OCI-LY1 (cell line): ENCODE data around the gene STARD5.

Experiments used
- H2AFZ ChIP-seq: fragments of 200-600 bp; sonication (generic), shearing (Covaris generic); 2 replicates; pipeline ENCODE4 v1.6.0; 2014; ENCODE audit warnings: antibody characterized with exemption, mild to moderate bottlenecking, low read length
- H3F3A ChIP-seq: fragments of 200-600 bp; sonication (generic), shearing (Covaris generic); 2 replicates; pipeline ENCODE4 v1.6.0; 2014; ENCODE audit warnings: mild to moderate bottlenecking, antibody characterized with exemption, low read length, moderate library complexity; ENCODE audit not compliant: insufficient read depth
- H3K27ac ChIP-seq: fragments of 200-600 bp; sonication (generic); 2 replicates; pipeline ENCODE4 v1.5.1; 2014; ENCODE audit warnings: low read length, mixed run types, mild to moderate bottlenecking, low read depth; ENCODE audit not compliant: poor library complexity, severe bottlenecking
- H3K27me3 ChIP-seq: fragments of 200-600 bp; sonication (generic); 2 replicates; pipeline ENCODE4 v1.6.0; 2014; ENCODE audit warnings: antibody characterized with exemption, mild to moderate bottlenecking, low read length, moderate library complexity; ENCODE audit not compliant: insufficient read depth
- H3K36me3 ChIP-seq: fragments of 200-600 bp; sonication (generic); 2 replicates; pipeline ENCODE4 v1.6.1; 2014; ENCODE audit warnings: mild to moderate bottlenecking, antibody characterized with exemption, low read length, moderate library complexity, mixed read lengths; ENCODE audit not compliant: insufficient read depth
- H3K4me1 ChIP-seq: fragments of 200-600 bp; sonication (generic); 2 replicates; pipeline ENCODE4 v1.5.1; 2014; ENCODE audit warnings: mild to moderate bottlenecking, low read length, moderate library complexity; ENCODE audit not compliant: insufficient read depth, severe bottlenecking
- H3K4me2 ChIP-seq: fragments of 200-600 bp; sonication (generic), shearing (Covaris generic); 2 replicates; pipeline ENCODE4 v1.6.1; 2014; ENCODE audit warnings: low read length
- H3K4me3 ChIP-seq: fragments of 200-600 bp; sonication (generic); 2 replicates; pipeline ENCODE4 v1.5.1; 2014; ENCODE audit warnings: low read length, low read depth, mild to moderate bottlenecking, mixed read lengths; ENCODE audit not compliant: poor library complexity, severe bottlenecking
- H3K79me2 ChIP-seq: fragments of 200-600 bp; shearing (Covaris generic); 2 replicates; pipeline ENCODE4 v1.6.1; 2016; ENCODE audit warnings: mixed run types, low read length, mixed read lengths; ENCODE audit not compliant: insufficient read depth
- H3K9ac ChIP-seq: fragments of 200-600 bp; sonication (generic), shearing (Covaris generic); 2 replicates; pipeline ENCODE4 v1.6.1; 2014; ENCODE audit warnings: mild to moderate bottlenecking, low read length, mixed read lengths
- H3K9me2 ChIP-seq: fragments of 200-600 bp; sonication (generic), shearing (Covaris generic); 2 replicates; pipeline ENCODE4 v1.6.1; 2014; ENCODE audit warnings: low read depth, mild to moderate bottlenecking, low read length, mixed read lengths
- H3K9me3 ChIP-seq: fragments of 200-600 bp; shearing (Covaris generic); 2 replicates; pipeline ENCODE4 v1.6.1; 2014; ENCODE audit warnings: low read length, mixed read lengths
- H4K20me1 ChIP-seq: fragments of 200-600 bp; sonication (generic), shearing (Covaris generic); 2 replicates; pipeline ENCODE4 v1.6.0; 2016; ENCODE audit warnings: mild to moderate bottlenecking, low read length; ENCODE audit not compliant: insufficient read depth
- EZH2 ChIP-seq: fragments of 200-600 bp; sonication (generic), shearing (Covaris generic); IDR thresholded peaks from 2 replicates; pipeline ENCODE4 v1.8.0; 2017; ENCODE audit warnings: borderline replicate concordance, mixed run types, mild to moderate bottlenecking, antibody characterized with exemption, low read length, moderate library complexity, mixed read lengths
- TF ChIP-seq, protein P1 (sequence below): fragments of 200-600 bp; sonication (generic), shearing (Covaris generic); IDR thresholded peaks from 2 replicates; pipeline ENCODE4 v1.5.1; 2017; ENCODE audit warnings: mild to moderate bottlenecking, antibody characterized with exemption, low read length, moderate library complexity, mixed read lengths

Gene STARD5

DNA sequence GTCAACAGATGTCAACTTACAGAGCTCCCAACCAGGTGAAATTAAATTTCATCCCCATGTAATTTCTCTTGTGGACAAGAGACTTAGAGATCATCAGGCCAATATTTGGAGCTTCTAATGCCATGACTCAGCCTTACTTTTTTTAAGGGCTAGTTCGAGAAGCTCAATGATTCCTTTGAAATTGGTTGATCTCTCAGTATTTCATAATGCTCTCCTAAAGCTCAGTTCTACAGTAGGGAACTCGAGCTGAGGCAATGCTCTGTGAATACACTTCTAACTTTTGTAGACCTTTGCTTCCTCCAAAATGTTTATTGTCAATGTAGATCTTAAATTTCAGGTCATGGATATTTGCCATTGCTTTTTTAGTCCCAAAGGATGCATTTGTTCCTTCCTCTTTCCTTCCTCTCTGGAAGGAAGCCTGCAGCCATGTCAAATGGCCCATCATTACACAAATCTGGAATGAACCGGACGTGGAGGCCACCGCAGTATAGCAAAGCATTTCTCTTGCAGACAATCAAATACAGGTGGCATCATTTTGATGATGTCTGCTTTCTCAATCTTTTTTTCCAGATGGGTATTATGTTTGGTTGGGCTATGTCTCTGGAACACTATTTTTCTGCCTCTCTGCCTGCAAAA is 28.3 kb downstream of the STARD5 start:
- Histone ChIP-seq H3K36me3 (peaks cover 16% of the 10 kb centered on the region; the same call in 1 of the 2 replicates), H2AFZ (no peak overlapping the region), H3K27me3 (no peaks in the 10 kb centered on the region), H3K79me2 (peaks cover 15% of the 10 kb centered on the region), H3K9me3 (no peaks in the 10 kb centered on the region), H4K20me1 (no peaks in the 10 kb centered on the region), H3F3A (no peaks in the 10 kb centered on the region), H3K9ac (peak overlapping the region; percentile 77), H3K4me1 (peaks cover 95% of the 10 kb centered on the region), H3K27ac (peak overlapping the region; percentile 96), H3K4me2 (peak overlapping the region; percentile 89), H3K4me3 (peak overlapping the region; percentile 68), H3K9me2 (no peaks in the 10 kb centered on the region)
- no peak for TF ChIP-seq EZH2
- TF ChIP-seq, protein P1, sequence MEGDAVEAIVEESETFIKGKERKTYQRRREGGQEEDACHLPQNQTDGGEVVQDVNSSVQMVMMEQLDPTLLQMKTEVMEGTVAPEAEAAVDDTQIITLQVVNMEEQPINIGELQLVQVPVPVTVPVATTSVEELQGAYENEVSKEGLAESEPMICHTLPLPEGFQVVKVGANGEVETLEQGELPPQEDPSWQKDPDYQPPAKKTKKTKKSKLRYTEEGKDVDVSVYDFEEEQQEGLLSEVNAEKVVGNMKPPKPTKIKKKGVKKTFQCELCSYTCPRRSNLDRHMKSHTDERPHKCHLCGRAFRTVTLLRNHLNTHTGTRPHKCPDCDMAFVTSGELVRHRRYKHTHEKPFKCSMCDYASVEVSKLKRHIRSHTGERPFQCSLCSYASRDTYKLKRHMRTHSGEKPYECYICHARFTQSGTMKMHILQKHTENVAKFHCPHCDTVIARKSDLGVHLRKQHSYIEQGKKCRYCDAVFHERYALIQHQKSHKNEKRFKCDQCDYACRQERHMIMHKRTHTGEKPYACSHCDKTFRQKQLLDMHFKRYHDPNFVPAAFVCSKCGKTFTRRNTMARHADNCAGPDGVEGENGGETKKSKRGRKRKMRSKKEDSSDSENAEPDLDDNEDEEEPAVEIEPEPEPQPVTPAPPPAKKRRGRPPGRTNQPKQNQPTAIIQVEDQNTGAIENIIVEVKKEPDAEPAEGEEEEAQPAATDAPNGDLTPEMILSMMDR: no peak

DNA sequence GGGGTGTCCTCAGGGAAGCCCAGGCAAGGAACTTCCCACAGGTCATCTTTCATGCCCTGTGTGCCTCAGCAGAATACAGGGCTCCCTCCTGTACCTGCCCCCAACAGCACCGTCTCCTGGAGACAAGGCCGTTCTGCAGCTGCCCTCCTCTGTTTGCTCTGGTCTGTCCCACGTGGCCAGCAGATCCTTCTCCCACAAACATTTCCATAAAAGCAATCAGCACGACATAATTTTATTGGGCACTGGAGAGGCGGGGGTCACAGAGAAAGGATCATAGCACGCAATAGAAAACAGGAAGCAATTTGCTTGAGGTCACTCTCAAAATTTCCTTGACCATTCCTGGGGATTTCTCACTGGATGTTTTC is 29.4 kb downstream of the STARD5 start:
- H3K9me2 ChIP-seq: no peaks in the 10 kb centered on the region
- peaks cover 6% of the 10 kb centered on the region; the same call in 1 of the 2 replicates for H3K36me3 ChIP-seq
- no peak overlapping the region for H2AFZ ChIP-seq
- H3K4me3 ChIP-seq: peak overlapping the region; percentile 39
- H3K9ac ChIP-seq: peak overlapping the region; percentile 77
- H4K20me1 ChIP-seq: no peaks in the 10 kb centered on the region
- H3K9me3 ChIP-seq: no peaks in the 10 kb centered on the region
- peak overlapping the region; percentile 96 for H3K27ac ChIP-seq
- H3F3A ChIP-seq: no peaks in the 10 kb centered on the region
- H3K4me2 ChIP-seq: peak overlapping the region; percentile 89
- peaks cover 15% of the 10 kb centered on the region for H3K79me2 ChIP-seq
- H3K4me1 ChIP-seq: peaks cover 84% of the 10 kb centered on the region
- H3K27me3 ChIP-seq: no peaks in the 10 kb centered on the region
- TF ChIP-seq, protein P1: peak; percentile 54
- no peak for TF ChIP-seq EZH2

DNA sequence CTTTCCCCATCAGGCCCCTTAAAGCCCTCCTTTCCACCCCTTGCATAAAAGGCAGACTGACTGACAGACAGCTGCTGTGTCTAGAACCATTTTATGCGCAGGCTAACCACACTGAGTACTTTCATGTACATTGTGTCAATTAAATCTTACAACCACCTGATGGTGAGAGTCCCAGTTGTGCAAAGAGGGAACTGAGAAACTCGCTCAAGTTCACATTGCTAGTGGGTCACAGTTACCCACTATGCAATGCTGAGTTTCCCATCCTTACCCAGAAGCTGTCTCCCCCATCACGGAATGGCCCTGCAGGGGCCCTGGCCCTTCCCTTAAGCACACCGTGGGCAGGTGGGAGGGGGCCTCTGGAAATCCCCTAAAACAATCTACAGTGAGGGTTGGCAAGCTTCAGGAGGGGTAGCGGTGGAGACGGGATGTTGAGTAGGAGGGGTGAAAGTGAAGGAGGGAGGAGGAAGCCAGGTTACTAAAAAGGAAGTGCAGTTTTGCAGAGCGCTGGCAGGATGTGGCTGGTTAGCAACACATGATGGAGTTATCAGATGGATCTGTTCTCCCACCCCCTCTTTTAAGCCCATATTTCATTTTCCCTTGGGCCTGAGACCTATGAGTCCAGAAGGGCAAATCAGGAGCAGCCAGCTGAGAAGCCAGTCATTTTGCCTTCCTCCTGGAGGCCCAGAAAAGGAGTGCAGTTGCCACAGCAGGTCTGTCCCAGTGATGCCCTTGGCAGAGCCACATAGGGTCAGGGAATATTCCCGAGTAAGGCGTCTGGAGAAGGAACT is 30.0 kb downstream of the STARD5 start:
- H3K9me2 ChIP-seq: no peaks in the 10 kb centered on the region
- H3K27me3 ChIP-seq: no peaks in the 10 kb centered on the region
- H3K4me3 ChIP-seq: peak overlapping the region; percentile 39
- peak overlapping the region; percentile 96 for H3K27ac ChIP-seq
- peaks cover 78% of the 10 kb centered on the region for H3K4me1 ChIP-seq
- peaks cover 11% of the 10 kb centered on the region for H3K79me2 ChIP-seq
- H3K9me3 ChIP-seq: no peaks in the 10 kb centered on the region
- H3F3A ChIP-seq: no peaks in the 10 kb centered on the region
- H3K9ac ChIP-seq: peak overlapping the region; percentile 77
- TF ChIP-seq, protein P1: no peak
- no peak for TF ChIP-seq EZH2
- peak overlapping the region; percentile 89 for H3K4me2 ChIP-seq
- no peaks in the 10 kb centered on the region for H4K20me1 ChIP-seq
- peaks cover 1% of the 10 kb centered on the region; the same call in 1 of the 2 replicates for H3K36me3 ChIP-seq
- no peak overlapping the region for H2AFZ ChIP-seq
